Liver (tissue), 3 donors: ENCODE results near the gene PARP9.

Source experiments
- SP1 ChIP-seq: IDR thresholded peaks from 2 replicates; pipeline ENCODE4 v1.6.1; 2018; ENCODE audit warnings: antibody characterized with exemption, mild to moderate bottlenecking
- TAF1 ChIP-seq: conservative IDR thresholded peaks from 2 replicates; pipeline ENCODE4 v1.6.1; 2016; ENCODE audit warnings: antibody characterized with exemption, mild to moderate bottlenecking
- TF ChIP-seq, protein P1 (sequence below): fragments of 150-350 bp; IDR thresholded peaks from 2 replicates; pipeline ENCODE4 v1.5.1; 2017; ENCODE audit warnings: improper control_type of control experiment, low read depth, low read length; ENCODE audit not compliant: missing input control
- TF ChIP-seq, protein P2 (sequence below): IDR thresholded peaks from 2 replicates; pipeline ENCODE4 v1.6.1; 2016; ENCODE audit warnings: antibody characterized with exemption
- TF ChIP-seq, protein P3 (sequence below): IDR thresholded peaks from 2 replicates; pipeline ENCODE4 v1.6.1; 2016; ENCODE audit warnings: antibody characterized with exemption
- donor health status: healthy.
- donor health status: healthy.

DNA sequence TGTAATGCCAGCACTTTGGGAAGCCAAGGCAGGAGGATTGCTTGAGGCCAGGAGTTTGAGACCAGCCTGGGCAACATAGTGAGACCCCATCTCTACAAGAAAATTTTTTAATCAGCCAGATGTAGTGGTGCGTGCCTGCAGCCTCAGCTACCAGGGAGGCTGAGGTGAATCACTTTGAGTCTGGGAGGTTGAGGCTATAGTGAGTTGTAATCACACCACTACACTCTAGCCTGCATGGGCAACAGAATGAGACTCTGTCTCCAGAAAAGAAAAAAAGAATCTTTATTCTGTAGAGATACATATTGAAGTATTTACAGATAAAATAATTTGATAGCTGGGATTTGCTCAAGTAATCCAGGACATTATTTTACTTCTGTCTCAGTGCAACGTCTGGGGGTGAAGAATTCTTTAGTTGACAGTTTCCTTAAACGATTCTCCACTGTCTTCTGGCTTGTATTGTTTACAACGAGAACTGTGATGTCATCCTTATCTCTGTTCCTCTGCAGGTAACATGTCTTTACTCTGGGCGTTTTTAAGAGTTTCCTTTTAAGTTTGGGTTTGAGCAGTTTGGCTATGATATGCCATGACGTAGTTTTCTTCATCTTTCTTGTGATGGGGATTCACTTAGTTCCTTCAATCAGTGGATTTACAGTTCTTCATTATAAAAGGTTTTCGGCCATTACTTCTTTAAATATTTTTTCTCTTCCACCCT is 75.7 kb downstream of the PARP9 start:
- TF ChIP-seq, protein P1, sequence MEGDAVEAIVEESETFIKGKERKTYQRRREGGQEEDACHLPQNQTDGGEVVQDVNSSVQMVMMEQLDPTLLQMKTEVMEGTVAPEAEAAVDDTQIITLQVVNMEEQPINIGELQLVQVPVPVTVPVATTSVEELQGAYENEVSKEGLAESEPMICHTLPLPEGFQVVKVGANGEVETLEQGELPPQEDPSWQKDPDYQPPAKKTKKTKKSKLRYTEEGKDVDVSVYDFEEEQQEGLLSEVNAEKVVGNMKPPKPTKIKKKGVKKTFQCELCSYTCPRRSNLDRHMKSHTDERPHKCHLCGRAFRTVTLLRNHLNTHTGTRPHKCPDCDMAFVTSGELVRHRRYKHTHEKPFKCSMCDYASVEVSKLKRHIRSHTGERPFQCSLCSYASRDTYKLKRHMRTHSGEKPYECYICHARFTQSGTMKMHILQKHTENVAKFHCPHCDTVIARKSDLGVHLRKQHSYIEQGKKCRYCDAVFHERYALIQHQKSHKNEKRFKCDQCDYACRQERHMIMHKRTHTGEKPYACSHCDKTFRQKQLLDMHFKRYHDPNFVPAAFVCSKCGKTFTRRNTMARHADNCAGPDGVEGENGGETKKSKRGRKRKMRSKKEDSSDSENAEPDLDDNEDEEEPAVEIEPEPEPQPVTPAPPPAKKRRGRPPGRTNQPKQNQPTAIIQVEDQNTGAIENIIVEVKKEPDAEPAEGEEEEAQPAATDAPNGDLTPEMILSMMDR = no peak
- TF ChIP-seq SP1 = no peak
- TF ChIP-seq, protein P2, sequence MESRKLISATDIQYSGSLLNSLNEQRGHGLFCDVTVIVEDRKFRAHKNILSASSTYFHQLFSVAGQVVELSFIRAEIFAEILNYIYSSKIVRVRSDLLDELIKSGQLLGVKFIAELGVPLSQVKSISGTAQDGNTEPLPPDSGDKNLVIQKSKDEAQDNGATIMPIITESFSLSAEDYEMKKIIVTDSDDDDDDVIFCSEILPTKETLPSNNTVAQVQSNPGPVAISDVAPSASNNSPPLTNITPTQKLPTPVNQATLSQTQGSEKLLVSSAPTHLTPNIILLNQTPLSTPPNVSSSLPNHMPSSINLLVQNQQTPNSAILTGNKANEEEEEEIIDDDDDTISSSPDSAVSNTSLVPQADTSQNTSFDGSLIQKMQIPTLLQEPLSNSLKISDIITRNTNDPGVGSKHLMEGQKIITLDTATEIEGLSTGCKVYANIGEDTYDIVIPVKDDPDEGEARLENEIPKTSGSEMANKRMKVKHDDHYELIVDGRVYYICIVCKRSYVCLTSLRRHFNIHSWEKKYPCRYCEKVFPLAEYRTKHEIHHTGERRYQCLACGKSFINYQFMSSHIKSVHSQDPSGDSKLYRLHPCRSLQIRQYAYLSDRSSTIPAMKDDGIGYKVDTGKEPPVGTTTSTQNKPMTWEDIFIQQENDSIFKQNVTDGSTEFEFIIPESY = no peak
- TF ChIP-seq, protein P3, sequence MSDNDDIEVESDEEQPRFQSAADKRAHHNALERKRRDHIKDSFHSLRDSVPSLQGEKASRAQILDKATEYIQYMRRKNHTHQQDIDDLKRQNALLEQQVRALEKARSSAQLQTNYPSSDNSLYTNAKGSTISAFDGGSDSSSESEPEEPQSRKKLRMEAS = no peak
- TF ChIP-seq TAF1 = no peak
